Camera-type eye (tissue), 1 donor: ENCODE results near the gene SMPX. TPM values are rescaled to one million over a fixed set of nuclear protein-coding genes. Genes with fewer than 3 reads are reported as not detected.

ENCODE experiments used
- total RNA-seq: library from RNA; depleted of rRNA; stranded (reverse); fragments of >200 nt; gene quantifications from one replicate; pipeline ENCODE4 v1.2.3, GENCODE V29; 2014

Gene SMPX
- 41.5 TPM for total RNA-seq

GRCh38 chrX:21757960-21758359 is at the start of gene SMPX:
Gene SMPX, minus strand, starts transcription at chrX:21758116. Its CDS starts 3,826 bp downstream, at chrX:21754290.

GRCh38 chrX:21658152-21658737 is 99.7 kb downstream of the SMPX start, which contains the start of gene KLHL34:
Gene KLHL34, minus strand, starts transcription at chrX:21658330. Its CDS starts 542 bp downstream, at chrX:21657788.

Other genes starting within 250 kb of the SMPX start
- gene KLHL34, start 99.8 kb downstream of the SMPX start, total RNA-seq, result 0.27 TPM
- gene MBTPS2, start 81.5 kb upstream of the SMPX start, total RNA-seq, result 29.0 TPM
- gene YY2, start 97.9 kb upstream of the SMPX start, total RNA-seq, result 3.2 TPM
- gene SMS, start 182.6 kb upstream of the SMPX start, total RNA-seq, result 54.5 TPM